GM19438 (cell line): ENCODE data around the gene GALNT3.

Experiments used
- ATAC-seq: cut with Tn5 transposase; IDR thresholded peaks from one replicate; pipeline ENCODE4 v1.9.1; 2021; ENCODE audit warnings: low read depth; ENCODE audit not compliant: unreplicated experiment

The GALNT3 gene

DNA sequence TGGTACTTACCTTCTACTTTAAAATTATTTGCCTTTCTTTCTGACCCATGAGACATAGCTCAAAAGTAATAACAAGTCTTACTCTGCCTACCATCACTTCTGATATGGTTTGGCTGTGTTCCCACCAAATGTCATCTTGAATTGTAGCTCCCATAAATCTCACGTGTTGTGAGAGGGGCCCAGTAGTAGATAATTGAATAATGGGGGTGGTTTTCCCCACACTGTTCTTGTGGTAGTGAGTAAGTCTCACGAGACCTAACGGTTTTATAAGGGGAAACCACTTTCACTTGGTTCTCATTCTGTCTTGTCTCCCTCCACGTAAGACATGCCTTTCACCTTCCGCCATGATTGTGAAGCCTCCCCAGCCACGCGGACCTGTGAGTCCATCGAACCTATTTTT is 47.5 kb downstream of the GALNT3 start:
- ATAC-seq: no peak

DNA sequence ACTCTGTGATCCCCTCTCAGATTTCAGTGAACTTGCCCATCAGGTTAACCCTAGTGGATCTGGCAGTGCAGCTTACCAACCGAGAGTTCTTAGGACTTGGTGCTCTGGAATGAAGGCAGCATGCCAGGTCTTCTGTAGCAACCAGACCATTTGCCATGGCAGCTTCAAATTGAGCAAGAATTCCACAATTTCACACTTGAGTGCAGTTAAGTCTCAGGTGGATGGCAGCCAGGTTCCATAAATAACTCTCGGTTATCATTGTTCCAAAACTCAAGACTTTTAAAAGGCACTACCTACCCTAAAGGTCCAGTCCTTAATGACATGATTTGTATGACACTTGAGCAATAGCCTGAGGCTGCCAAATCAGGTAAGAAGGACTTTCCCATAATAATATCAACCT is 48.1 kb downstream of the GALNT3 start:
- no peak for ATAC-seq

DNA sequence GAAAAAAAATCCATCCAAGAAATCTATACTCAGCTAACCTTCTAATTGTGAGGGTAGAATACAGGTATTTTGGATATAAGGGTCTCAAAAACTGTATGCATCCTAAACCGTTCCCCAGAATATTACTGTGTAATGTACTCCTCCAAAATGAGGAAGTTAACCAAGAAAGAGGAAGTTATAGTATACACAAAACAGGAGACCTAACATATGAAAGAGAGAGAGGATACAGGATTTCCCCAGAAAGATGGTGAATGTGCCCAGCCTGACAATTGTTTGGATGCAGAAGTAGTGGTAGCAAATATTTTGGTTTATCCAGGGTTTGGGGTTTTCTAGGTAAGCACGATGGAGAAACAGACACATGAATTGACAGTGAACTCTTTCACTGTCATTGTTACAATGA is 50.6 kb downstream of the GALNT3 start:
- ATAC-seq: peak; percentile 96

DNA sequence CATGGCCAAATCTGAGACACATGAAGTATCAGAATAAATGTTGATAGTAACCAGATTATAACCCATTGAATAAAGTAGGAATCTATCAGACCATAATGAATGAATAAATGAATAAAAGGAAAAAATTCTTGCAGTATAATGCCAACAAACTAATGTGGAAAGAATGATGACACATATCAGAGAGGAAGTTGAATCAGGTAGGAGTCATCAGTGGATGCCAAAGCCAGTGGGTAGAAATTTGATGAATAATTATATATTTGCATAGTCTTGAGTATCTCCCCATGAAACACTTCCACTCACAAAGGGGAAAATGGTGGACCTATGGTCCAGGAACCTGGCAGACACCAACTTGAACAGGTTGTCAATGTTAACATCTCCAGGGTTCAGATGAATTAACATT is 68.6 kb downstream of the GALNT3 start:
- ATAC-seq: no peak

- ATAC-seq: no peak
These were observed 73.5 kb downstream of the GALNT3 start for GRCh38 chr2:165720511-165720910.

- ATAC-seq: no peak
These were observed 75.3 kb downstream of the GALNT3 start for GRCh38 chr2:165718610-165719210.

DNA sequence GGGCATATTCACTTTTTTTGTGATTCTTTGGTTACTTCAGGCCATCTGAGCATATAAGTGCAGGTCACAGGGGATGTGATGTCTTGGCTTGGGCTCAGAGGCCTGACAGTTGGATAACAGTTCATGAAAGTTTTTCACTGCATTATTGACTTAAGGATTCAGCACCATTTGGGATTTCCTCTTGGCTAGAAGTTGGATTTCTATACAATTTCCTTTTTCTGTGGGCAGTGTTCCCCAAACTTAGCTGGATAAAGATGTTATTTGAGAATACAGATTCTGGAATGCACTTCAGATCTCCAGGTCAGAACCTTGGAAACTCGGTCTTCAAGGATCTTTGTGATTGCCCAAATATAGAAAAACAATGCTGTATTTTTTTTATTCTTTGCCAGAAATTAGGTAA is 78.0 kb downstream of the GALNT3 start:
- ATAC-seq: no peak

DNA sequence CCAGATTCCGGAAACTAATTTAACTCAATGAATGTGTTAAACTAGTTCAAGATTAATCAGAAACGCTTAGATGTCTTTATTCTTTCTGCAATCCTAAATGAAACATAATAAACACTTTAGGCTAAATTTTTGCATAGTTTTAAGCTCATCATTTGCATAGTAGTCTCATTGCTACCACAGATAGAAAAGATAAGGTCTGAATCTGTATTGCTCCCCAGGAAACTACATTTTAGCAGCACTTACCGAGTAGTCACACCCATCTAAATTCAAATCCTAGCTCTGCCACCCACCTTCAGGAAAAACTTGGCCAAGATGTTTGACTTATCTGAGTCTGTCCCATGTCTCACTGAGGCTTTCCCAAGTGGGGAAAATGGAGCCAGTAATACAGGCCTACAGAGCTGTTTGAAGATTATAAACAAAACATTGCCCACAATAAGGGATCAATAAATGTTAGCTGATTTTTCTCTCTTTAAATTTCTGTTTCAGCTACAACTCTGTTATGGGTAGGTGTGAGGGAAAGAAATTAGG is 87.0 kb downstream of the GALNT3 start:
- no peak for ATAC-seq

DNA sequence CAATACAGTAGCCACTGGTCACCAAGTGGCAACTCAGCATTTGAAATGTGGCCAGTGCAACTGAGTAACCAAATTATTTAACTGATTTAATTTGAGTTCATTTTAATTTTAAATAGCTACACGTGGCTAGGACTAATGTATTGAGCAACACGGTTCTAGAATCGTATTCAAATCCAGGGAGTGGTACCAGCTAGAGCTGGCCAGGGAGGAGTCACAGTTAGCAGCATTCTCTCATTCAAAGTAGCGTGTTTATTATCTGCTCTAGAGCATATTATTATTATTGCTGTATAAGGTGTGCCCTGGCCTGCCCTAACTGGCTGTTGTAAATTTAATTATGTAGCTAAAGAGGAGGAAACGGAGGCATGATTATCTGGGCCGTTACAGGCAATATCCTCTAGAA is 92.9 kb downstream of the GALNT3 start:
- ATAC-seq: no peak

- no peak for ATAC-seq
These were observed 93.5 kb downstream of the GALNT3 start for GRCh38 chr2:165700531-165700930.

DNA sequence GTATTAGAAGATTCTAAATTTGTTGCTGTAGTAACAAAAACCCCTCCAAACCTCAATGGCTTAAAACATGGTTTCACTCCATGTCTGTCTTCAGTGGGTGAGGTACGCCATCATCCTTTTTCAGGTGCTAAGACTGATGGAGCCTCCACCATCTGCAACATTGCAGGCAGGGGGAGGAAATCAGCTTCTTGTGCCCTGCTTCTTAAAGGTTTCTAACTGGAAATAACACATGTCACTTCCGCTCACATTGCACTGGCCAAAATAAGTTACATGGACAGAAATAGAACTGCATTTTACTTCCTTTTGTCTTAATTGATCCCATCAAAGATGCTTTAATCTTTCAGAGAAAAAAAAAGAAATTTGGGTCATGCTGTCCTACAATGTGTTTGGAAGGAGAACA is 94.1 kb downstream of the GALNT3 start:
- no peak for ATAC-seq

DNA sequence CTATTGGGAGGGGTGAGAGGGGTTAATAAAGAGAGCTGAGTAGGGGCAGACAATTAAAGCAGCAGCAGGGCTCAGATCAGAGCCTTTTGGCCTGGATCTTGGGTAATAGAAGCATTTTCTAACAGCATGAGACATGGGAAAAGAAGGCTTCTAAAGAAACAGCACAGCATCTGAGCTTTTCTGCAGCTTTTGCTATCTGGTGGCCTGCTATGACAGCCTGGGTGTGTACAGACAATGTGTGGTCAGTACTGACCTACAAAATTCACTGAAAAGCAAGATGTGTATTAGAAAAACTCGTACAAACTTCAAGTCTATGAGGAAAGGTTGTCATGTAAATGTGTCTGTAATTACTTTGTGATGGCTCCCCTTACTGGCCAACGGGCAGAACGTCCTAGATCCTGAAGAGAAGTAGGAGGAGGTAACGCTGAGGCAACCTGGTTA is 95.6 kb downstream of the GALNT3 start:
- ATAC-seq: peak; percentile 74

GRCh38 chr2:165697748-165698443 is 96.2 kb downstream of the GALNT3 start:
- ATAC-seq: no peak
